ENCODE results near the gene MGST3. TPM values are rescaled to one million over a fixed set of nuclear protein-coding genes. Genes with fewer than 3 reads are reported as not detected.

The MGST3 gene
- total and polyA plus RNA-seq, 2 of the 13 experiments (the other 11 are each of a cell fraction or from before 2014, with no cell fraction given), result 59.7 to 61.2 TPM

DNA sequence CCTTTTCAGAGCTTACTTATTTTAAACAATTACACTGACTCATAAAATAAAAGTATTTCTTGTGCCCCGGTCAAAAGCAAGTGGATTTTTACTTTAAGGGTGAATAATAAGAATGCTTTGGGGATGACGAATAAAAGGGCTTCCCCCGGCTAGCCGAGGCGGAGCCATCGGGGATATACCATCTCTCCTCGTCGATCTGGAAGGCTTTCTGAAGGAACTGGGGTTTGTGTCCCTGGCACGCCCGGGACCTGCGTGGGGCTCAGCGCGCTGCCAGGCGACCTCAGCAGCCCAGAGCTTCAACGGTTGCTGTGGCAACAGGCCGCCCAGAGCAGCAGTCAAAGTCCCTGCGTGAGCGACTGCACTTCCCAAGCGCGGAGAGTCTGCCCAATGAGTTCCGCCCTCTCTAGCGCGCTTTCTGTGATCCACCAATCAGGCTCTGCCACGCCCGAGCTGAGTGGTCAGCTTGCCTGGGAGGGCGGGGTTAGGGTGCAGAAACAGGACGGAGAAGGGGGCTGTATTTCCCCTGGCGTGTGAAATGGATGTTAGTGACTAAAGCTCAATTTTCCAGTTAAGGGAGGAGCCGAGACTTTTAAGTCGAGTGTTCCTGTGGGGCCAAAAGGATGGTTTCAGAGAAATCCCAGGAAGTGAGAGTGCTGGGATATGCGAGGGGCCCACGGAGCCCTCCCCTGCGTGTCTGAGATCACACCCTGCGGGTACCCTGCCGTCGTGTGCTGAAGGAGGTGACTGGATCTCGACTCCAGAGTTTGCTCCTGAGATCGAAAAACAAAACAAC, 33.0 kb upstream of the MGST3 start (continued):
- TF ChIP-seq, protein P1, sequence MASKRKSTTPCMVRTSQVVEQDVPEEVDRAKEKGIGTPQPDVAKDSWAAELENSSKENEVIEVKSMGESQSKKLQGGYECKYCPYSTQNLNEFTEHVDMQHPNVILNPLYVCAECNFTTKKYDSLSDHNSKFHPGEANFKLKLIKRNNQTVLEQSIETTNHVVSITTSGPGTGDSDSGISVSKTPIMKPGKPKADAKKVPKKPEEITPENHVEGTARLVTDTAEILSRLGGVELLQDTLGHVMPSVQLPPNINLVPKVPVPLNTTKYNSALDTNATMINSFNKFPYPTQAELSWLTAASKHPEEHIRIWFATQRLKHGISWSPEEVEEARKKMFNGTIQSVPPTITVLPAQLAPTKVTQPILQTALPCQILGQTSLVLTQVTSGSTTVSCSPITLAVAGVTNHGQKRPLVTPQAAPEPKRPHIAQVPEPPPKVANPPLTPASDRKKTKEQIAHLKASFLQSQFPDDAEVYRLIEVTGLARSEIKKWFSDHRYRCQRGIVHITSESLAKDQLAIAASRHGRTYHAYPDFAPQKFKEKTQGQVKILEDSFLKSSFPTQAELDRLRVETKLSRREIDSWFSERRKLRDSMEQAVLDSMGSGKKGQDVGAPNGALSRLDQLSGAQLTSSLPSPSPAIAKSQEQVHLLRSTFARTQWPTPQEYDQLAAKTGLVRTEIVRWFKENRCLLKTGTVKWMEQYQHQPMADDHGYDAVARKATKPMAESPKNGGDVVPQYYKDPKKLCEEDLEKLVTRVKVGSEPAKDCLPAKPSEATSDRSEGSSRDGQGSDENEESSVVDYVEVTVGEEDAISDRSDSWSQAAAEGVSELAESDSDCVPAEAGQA (IDR thresholded peaks at IDR 0.05; ENCODE audit: low read depth), result 0 out of 2 replicates have a peak, but pooled peaks have one; percentile 40
- TF ChIP-seq, protein P1 (CRISPR knock-in tag; IDR thresholded peaks at IDR 0.05; ENCODE audit: borderline replicate concordance), result no peak
- TF ChIP-seq HOXA3 (CRISPR knock-in tag; IDR thresholded peaks at IDR 0.05) (peak; percentile 83), THAP11 (CRISPR knock-in tag; IDR thresholded peaks at IDR 0.05) (0 out of 2 replicates have a peak, but pooled peaks have one; percentile 31), TBX2 (CRISPR knock-in tag; IDR thresholded peaks at IDR 0.05; ENCODE audit: borderline replicate concordance) (peak; percentile 24; the same call in 1 of the 2 replicates), ZNF543 (CRISPR knock-in tag; IDR thresholded peaks at IDR 0.05) (no peak), HNF4A (CRISPR knock-in tag; IDR thresholded peaks at IDR 0.05) (peak; percentile 56), MEIS2 (CRISPR knock-in tag; IDR thresholded peaks at IDR 0.05) (peak; percentile 58; the same call in 1 of the 2 replicates), RNF2 (conservative IDR thresholded peaks at IDR 0.05; ENCODE audit: low read depth) (0 out of 2 replicates have a peak, but pooled peaks have one; percentile 17), SALL1 (CRISPR knock-in tag; IDR thresholded peaks at IDR 0.05) (peak; percentile 72), REPIN1 (CRISPR knock-in tag; IDR thresholded peaks at IDR 0.05; ENCODE audit: borderline replicate concordance, low read depth) (peak; percentile 40; the same call in 1 of the 2 replicates), ZNF224 (CRISPR knock-in tag; IDR thresholded peaks at IDR 0.05) (no peak), HNF4G (IDR thresholded peaks at IDR 0.05; ENCODE audit: borderline replicate concordance, low read depth, low read length) (peak; percentile 45; the same call in 1 of the 2 replicates), HNF4G (CRISPR knock-in tag; IDR thresholded peaks at IDR 0.05; ENCODE audit: borderline replicate concordance, low read depth) (no peak), NFATC3 (CRISPR knock-in tag; IDR thresholded peaks at IDR 0.05) (no peak)
- TF ChIP-seq, protein P2, sequence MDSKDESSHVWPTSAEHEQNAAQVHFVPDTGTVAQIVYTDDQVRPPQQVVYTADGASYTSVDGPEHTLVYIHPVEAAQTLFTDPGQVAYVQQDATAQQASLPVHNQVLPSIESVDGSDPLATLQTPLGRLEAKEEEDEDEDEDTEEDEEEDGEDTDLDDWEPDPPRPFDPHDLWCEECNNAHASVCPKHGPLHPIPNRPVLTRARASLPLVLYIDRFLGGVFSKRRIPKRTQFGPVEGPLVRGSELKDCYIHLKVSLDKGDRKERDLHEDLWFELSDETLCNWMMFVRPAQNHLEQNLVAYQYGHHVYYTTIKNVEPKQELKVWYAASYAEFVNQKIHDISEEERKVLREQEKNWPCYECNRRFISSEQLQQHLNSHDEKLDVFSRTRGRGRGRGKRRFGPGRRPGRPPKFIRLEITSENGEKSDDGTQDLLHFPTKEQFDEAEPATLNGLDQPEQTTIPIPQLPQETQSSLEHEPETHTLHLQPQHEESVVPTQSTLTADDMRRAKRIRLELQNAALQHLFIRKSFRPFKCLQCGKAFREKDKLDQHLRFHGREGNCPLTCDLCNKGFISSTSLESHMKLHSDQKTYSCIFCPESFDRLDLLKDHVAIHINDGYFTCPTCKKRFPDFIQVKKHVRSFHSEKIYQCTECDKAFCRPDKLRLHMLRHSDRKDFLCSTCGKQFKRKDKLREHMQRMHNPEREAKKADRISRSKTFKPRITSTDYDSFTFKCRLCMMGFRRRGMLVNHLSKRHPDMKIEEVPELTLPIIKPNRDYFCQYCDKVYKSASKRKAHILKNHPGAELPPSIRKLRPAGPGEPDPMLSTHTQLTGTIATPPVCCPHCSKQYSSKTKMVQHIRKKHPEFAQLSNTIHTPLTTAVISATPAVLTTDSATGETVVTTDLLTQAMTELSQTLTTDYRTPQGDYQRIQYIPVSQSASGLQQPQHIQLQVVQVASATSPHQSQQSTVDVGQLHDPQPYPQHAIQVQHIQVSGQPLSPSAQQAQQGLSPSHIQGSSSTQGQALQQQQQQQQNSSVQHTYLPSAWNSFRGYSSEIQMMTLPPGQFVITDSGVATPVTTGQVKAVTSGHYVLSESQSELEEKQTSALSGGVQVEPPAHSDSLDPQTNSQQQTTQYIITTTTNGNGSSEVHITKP (CRISPR knock-in tag; IDR thresholded peaks at IDR 0.05; ENCODE audit: low read depth), result peak; percentile 92
- TF ChIP-seq, protein P3, sequence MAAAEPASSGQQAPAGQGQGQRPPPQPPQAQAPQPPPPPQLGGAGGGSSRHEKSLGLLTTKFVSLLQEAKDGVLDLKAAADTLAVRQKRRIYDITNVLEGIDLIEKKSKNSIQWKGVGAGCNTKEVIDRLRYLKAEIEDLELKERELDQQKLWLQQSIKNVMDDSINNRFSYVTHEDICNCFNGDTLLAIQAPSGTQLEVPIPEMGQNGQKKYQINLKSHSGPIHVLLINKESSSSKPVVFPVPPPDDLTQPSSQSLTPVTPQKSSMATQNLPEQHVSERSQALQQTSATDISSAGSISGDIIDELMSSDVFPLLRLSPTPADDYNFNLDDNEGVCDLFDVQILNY (CRISPR knock-in tag; conservative IDR thresholded peaks at IDR 0.05), result peak; percentile 71; the same call in 1 of the 2 replicates
- TF ChIP-seq, protein P4, sequence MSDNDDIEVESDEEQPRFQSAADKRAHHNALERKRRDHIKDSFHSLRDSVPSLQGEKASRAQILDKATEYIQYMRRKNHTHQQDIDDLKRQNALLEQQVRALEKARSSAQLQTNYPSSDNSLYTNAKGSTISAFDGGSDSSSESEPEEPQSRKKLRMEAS (IDR thresholded peaks at IDR 0.05), result peak; percentile 84
